COR-L47 (cell line): Measurements from ENCODE around the gene ATXN2L.
"Not testable (repeated sequence)": the region's sequence is repeated elsewhere in the genome, so short reads cannot be mapped to it uniquely, and the experiment has no call there.

Experiments
- DNase-seq: peaks from one replicate; lab custom pipeline; 2025; lab: John Stamatoyannopoulos, UW

The ATXN2L gene

DNA sequence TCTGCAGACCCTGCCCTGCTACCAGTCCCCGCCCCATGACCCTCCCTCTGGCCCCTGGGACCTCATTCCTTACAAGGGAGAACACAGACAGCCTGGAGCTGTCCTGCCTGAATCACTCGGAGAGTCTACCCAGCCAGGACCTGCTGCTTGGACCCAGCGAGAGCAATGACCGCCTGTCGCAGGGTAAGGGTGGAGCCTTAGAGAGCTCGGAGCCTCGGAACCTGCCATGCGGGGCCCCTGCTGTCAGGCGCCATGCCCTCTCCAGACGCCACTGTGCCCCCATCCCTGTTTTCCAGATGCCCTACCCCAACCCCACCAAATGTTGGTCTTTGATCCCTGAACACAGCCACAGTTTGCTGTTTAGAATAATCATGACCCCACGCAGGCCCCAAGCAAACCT is 46.4 kb downstream of the ATXN2L start:
- no peak for DNase-seq

DNA sequence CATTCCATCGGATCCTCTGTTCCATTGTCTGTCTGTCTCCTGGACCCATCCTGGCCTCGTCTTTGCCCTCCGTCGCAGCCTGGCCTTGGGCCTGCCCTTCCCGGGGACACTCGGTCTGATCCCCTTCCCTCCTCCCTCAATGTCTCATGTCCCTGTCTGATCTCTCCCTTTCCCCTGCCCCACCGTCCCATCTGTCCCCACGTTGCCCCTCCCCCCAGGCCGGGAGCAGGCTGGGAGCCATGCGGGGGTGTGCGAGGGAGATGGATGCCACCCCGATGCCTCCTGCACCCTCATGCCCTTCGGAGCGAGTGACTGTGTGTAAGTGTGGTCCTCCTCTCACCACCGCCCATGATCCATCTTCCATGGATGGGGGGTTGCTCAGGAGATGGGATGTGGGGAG is 50.2 kb downstream of the ATXN2L start:
- no peak for DNase-seq

DNA sequence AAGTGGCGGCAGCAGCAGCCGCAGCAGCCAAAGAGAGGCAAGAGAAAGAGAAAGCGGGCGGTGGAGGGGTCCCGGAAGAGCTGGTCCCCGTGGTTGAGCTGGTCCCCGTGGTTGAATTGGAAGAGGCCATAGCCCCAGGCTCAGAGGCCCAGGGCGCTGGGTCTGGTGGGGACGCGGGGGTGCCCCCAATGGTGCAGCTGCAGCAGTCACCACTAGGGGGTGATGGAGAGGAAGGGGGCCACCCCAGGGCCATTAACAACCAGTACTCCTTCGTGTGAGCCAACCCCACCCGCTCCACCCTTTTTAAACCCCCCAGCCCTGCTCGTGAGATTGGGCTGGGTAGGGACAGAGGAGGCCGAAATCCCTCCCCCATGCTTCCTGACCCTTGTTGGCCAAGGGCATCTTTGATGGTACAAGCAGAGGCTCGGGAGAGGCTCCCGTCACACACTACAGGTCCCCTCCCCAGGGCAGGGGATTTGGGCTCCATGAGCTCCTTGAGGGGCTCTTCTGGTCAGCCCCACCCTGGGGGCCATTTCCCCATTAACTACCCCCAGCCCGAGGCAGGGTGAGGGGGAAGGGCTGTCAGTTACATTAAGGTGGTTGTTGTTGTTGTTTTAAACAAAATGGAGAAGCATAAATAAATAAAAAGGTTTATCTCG is 50.9 kb downstream of the ATXN2L start:
- DNase-seq: no peak

- no peak for DNase-seq
Observed at GRCh38 chr16:28874406-28874805, 51.6 kb downstream of the ATXN2L start.

DNA sequence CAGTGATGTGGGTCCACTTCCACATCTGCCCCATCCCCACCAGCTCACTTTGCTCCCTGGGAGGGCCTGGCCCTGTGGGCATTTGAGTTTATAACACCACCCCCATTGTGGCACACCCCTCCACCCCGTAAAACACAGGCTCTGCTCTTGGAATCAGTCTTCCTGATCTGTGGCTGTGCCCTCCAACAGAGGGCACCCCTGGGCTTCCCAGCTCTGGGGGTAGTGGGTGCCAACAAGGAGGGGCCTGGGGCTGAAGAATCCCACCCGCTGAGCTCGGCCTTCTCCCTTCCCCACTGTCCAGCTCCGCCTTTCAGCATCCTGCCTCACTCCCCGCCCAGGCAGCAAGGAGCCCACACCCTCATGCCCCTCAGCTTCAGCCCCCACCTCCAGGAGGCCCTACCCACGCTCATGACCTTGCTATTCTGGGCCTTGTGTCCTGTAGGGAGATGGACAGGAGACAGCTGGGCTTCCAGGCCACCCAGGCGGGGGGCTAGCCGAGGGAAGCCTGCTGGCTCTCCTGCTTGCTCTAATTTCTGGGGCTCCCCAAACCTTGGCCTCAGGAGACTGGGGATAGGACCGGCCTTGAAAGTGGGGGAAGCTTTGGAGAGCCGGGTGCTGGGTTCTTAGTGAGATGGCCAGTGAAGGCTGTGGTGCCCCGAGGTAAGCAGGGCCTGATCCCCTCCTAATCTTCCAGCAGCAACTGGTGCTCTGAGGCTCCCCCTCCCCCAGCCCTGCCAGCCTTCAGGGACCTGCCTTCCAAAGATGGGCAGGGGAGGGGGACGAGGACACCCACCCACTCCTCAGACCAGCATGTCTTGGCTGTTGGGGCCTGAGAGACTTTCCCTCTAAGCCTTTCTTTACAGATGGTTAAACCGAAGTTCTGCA is 52.6 kb downstream of the ATXN2L start:
- DNase-seq: peak; percentile 11

DNA sequence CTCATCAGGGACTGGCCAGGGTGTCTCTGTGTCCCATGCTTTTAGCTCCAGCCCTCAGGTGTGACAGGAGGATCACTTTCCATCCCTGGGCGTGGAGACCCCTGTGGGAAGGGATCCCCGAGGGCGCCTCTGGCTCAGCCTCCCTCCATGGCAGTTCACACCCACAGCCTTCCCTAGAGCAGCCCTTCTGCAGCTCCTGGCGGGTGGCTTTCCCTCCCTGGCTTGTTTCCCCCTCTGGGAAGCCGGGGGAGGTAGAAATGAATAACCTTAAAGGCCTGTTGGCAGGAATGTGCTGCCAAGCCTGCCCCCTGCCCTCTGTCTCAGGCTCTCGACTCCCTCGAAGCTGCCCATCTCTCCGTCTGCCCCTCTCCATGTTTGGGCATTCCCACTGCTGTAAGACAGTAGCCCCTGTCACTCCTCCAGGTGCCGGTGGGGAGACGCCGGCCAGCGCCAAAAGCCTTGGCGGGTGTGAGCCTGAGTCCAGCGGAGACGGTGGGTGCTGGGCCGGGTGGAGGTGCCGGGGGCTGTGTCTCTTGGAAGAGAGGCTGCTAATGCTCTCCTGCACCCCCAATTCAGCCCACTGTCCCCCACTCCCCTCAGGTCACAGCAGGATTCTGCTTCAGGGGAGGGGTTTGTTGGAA is 53.3 kb downstream of the ATXN2L start:
- DNase-seq: no peak

DNA sequence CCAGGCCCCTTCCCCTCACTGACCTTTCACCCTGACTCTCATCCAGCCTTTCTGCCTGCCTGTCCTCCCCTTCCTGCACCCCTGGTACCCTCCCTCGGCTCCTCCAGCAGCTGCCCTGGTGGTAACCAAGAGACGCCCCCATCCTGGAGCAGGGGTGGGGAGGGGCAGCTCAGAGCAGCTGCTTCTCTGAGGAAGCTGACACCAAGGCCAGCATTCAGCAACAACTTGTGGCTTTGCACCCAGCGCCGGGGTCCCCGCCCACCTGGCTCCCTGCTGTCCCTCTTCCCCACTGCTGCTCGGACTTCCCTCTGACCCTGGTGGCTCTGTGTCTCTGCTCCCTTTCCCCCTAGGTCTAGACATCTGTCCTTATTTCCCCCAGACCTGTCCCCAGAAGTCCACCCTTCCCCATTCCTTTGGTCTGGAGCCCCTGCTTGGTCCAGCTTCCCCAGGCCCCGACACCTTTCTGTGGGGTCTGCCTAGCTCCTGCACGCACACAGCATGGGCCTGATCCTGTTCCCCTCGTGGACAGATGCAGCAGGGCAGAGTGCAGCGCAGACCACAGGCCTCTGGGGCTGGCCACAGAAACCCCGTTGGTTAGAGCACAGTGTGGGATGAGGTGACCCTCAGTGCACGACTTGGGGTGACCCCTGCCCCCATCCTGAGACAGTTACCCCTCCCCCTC is 54.3 kb downstream of the ATXN2L start:
- no peak for DNase-seq

DNA sequence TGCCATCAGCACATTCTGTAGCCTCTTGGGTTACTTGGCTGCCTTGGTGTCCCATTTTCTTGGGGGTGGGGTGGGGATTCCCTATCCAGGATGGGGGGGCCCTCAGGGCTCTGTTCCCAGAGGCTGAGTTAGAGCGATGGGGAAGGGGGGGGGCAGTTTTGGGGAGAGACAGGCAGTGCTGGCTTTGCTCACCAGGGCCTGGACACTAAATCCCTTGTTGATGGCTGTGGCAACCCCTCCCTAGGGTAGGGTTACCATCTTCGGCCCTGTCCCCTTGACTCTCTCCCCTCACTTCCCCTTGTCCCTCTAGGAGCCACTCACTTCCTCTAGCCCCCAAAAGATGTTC is 54.8 kb downstream of the ATXN2L start:
- DNase-seq: no peak

DNA sequence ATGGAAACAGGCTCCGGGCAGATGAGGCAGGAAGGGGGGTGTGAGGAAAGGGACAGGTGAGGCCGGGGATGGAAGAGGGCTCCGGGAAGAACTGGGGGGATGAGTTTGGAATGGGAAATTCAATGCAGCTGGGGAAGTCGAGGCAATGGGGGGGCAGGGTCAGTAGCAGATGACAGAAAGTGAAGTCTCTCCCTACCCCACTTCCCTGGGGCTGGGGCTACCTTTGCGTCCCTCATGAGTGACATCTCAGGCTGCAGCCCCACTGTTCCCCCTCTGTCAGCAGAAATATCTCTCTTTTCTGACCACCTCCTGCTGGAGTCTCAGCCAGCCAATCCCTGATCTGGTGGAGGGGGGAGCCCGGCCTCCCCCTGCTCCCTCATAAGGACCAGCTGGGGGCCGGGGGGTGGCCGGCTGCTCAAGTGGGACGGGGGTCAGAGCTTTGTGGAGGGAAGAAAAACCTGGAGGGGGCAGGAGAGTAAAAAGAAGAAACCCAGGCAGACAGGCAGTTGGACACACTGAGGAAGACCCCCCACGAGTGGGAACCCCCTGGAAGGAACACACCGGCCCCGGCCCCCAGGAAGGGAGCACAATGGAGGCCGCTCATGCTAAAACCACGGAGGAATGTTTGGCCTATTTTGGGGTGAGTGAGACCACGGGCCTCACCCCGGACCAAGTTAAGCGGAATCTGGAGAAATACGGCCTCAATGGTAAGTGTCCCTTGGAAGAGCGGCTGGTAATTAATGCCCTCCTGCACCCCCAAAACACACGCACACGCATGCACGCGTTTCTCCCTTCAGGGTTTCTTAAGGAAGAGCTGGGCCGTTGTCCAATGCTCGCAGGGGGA is 55.5 kb downstream of the ATXN2L start, which contains the start of gene ATP2A1:
Gene ATP2A1 (plus strand): TSS at position 406 of the 844 bp plus-strand sequence. CDS start 184 bp downstream, at position 590.
- DNase-seq: no peak

GRCh38 chr16:28879261-28879840 is 56.6 kb downstream of the ATXN2L start:
- DNase-seq: no peak

GRCh38 chr16:28879841-28880588 is 57.2 kb downstream of the ATXN2L start:
- peak; percentile 77 for DNase-seq

DNA sequence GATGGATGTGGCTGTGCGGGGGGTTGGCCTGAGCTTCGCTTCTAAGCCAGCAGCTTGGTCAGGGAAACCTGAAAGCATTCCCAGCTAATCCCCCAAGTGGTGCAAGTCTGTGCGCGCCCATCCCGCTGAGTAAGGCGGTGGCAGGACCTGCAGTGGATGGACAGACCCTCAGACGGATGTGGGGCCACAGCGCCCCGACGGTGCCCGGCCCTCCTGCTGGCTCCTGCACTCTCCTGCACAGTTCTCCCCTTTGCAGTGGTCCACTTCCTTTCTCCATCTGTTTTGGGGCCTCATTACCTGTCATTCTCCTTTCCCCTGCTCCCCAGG is 57.8 kb downstream of the ATXN2L start:
- no peak for DNase-seq

- no peak for DNase-seq
Observed at GRCh38 chr16:28880955-28881354, 58.2 kb downstream of the ATXN2L start.

GRCh38 chr16:28881565-28881964 is 58.8 kb downstream of the ATXN2L start:
- DNase-seq: not testable (repeated sequence)

GRCh38 chr16:28882551-28883160 is 59.9 kb downstream of the ATXN2L start:
- DNase-seq: no peak

DNA sequence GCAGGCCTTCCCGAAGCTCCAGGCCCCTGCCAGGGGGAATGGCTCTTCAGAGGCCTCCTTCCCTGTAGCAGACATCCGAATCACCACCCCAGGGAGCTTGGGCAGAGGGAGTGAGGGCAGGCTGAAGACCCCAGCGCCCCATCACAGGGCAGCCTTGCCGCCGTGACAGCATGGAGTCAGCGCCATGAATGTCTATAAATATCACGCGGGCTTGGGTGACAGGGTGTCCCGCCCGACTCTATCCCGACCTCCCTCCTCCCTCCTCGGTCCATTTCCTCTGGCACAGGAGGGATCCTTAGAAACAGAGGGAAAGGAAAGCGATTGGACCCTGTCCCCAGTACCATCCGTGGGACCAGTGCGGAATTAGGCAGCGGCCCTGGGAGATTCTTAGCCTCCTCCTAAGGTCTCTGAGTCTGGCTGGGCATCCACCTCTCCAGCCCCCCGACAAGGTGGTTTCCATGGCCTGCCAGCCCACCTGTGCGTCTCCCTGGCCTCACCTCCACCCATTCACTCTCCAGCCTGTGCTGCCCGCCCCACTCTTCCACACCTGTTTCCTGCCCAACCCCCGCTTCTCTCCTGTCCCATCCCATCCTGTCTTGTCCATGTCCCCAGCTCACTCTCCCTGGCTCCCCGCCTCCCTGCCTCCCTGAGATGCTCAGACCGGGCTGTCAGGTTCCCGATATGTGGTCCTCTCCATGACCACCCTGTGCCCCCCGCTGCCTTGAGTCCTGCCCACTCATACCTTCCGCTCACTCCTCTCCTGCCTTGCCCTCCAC is 60.6 kb downstream of the ATXN2L start:
- no peak for DNase-seq

GRCh38 chr16:28884045-28884444 is 61.2 kb downstream of the ATXN2L start:
- DNase-seq: no peak
